PC-3 (cell line): Measurements from ENCODE around the gene CERS2. TPM values are rescaled to one million over a fixed set of nuclear protein-coding genes. Genes with fewer than 3 reads are reported as not detected.

ENCODE experiments used
- ATAC-seq: fragments of 200-7000 bp; cut with Tn5 transposase; 2 replicates; pipeline ENCODE4 v1.9.1; 2020; ENCODE audit warnings: mild to moderate bottlenecking, moderate library complexity
- BruUV-seq: library from RNA; stranded (reverse); fragments of 400-500 nt; replicated peaks from 2 replicates; lab custom pipeline; 2021; lab: Mats Ljungman, UMichigan
- CTCF ChIA-PET: fragments of 300-600 bp; sonication (Branson Sonifier 250); formaldehyde crosslinking; loops from one replicate; lab custom pipeline; 2022; ENCODE audit warnings: antibody characterized with exemption; lab: Charles Lee
- POLR2A ChIA-PET: fragments of 300-600 bp; sonication (Branson Sonifier 250); formaldehyde crosslinking; loops from one replicate; lab custom pipeline; 2022; ENCODE audit warnings: antibody characterized with exemption; ENCODE audit not compliant: unreplicated experiment; lab: Charles Lee
- DNase-seq: peaks from one replicate; pipeline ENCODE4 v3.0.0-alpha.2; 2015
- H2AFZ ChIP-seq: fragments of 300-600 bp; sonication (generic); 2 replicates; pipeline ENCODE4 v1.6.0; 2016; ENCODE audit warnings: antibody characterized with exemption, low read length
- H3F3A ChIP-seq: fragments of 300-600 bp; sonication (generic); one replicate; pipeline ENCODE4 v1.6.0; 2017; ENCODE audit warnings: antibody characterized with exemption, low read length, control low read depth, mild to moderate bottlenecking; ENCODE audit not compliant: unreplicated experiment
- H3K27ac ChIP-seq: fragments of 300-600 bp; sonication (generic); 2 replicates; pipeline ENCODE4 v1.5.1; 2016; ENCODE audit warnings: mild to moderate bottlenecking, low read length
- H3K27me3 ChIP-seq: fragments of 300-600 bp; sonication (generic); 2 replicates; pipeline ENCODE4 v1.6.1; 2016; ENCODE audit warnings: low read length, mixed read lengths
- H3K36me3 ChIP-seq: fragments of 300-600 bp; sonication (generic); 2 replicates; pipeline ENCODE4 v1.6.1; 2016; ENCODE audit warnings: low read depth, mixed run types, low read length, mixed read lengths
- H3K4me1 ChIP-seq: fragments of 300-600 bp; sonication (generic); 2 replicates; pipeline ENCODE4 v1.5.1; 2016; ENCODE audit warnings: low read length; ENCODE audit not compliant: insufficient read depth
- H3K4me2 ChIP-seq: fragments of 300-600 bp; sonication (generic); 2 replicates; pipeline ENCODE4 v1.6.0; 2016; ENCODE audit warnings: low read length
- H3K4me3 ChIP-seq: fragments of 300-600 bp; sonication (generic); 2 replicates; pipeline ENCODE4 v1.5.1; 2016; ENCODE audit warnings: mild to moderate bottlenecking, low read length, mixed read lengths
- H3K79me2 ChIP-seq: fragments of 300-600 bp; sonication (generic); 2 replicates; pipeline ENCODE4 v1.6.1; 2017; ENCODE audit warnings: low read length, mixed read lengths
- H3K9ac ChIP-seq: fragments of 300-600 bp; sonication (generic); 2 replicates; pipeline ENCODE4 v1.6.0; 2016; ENCODE audit warnings: mild to moderate bottlenecking, low read length
- H3K9me2 ChIP-seq: fragments of 300-600 bp; sonication (generic); replicated peaks from 2 replicates; pipeline ENCODE4 v1.6.1; 2016; ENCODE audit warnings: mixed run types, low read length, mixed read lengths
- H3K9me3 ChIP-seq: fragments of 300-600 bp; sonication (generic); 2 replicates; pipeline ENCODE4 v1.6.1; 2016; ENCODE audit warnings: low read length, mixed read lengths
- H4K20me1 ChIP-seq: fragments of 300-600 bp; sonication (generic); 2 replicates; pipeline ENCODE4 v1.6.1; 2016; ENCODE audit warnings: low read length, mixed read lengths
- EZH2 ChIP-seq: fragments of 300-600 bp; sonication (generic); IDR thresholded peaks from one replicate; pipeline ENCODE4 v1.6.1; 2017; ENCODE audit warnings: antibody characterized with exemption, mild to moderate bottlenecking, low read length; ENCODE audit not compliant: unreplicated experiment
- EZH2phosphoT487 ChIP-seq: fragments of 300-600 bp; sonication (generic); IDR thresholded peaks from 2 replicates; pipeline ENCODE4 v1.6.1; 2018; ENCODE audit warnings: mild to moderate bottlenecking, antibody characterized with exemption, low read length, borderline replicate concordance
- intact Hi-C: fragments of 100-400 bp; cut with micrococcal nuclease; formaldehyde crosslinking; loops from 2 replicates; pipeline ENCODE4 v1.9.0; 2023
- total RNA-seq: library from RNA; depleted of rRNA; stranded (reverse); fragments of >200 nt; gene quantifications from 2 replicates; pipeline ENCODE4 v1.2.3, GENCODE V29; 2014
- TF ChIP-seq, protein P1 (sequence below): fragments of 300-600 bp; sonication (generic); conservative IDR thresholded peaks from 2 replicates; pipeline ENCODE4 v1.5.1; 2017; ENCODE audit warnings: antibody characterized with exemption, low read depth, mild to moderate bottlenecking, low read length

Gene CERS2
- total RNA-seq, 1 experiment from 2014 or later, result 176 TPM

DNA sequence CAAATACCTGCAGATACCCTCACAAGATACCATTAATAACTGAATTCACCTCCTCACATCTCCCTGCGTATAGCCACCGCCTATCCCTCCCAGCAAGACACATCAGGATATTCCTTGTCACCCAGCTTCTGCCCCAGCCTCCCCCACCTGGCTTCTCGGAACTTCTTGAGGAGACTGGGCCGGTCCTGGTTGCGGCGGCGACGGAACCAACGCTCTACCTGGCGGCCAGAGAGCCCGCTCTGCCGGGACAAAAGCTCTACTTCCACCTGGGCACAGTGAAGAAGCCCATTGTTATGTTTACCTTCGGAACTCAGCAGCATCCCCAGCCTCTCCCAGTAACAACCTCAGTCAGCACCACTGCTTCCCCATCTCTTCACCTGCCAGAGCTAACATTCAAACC is 6.7 kb downstream of the CERS2 start:
- Histone ChIP-seq H3K4me3 (no peak overlapping the region), H2AFZ (no peak overlapping the region), H3K4me1 (peaks cover 24% of the 10 kb centered on the region), H3K36me3 (peaks cover 56% of the 10 kb centered on the region), H3K79me2 (peaks cover 50% of the 10 kb centered on the region), H3K27me3 (no peaks in the 10 kb centered on the region), H3K27ac (no peak overlapping the region), H3K9ac (no peak overlapping the region), H3K9me2 (no peaks in the 10 kb centered on the region), H3K9me3 (no peaks in the 10 kb centered on the region), H4K20me1 (peaks cover 22% of the 10 kb centered on the region), H3K4me2 (no peak overlapping the region), H3F3A (no peaks in the 10 kb centered on the region)
- intact Hi-C loops, result no loop called here
- DNase-seq, result no peak
- BruUV-seq, result no TSS peak
- ATAC-seq, result no peak
- ChIA-PET POLR2A (interaction anchor here (0.6 kb wide), 1 partner anchor 11 kb away, joined by 4 read pairs; no protein-coding TSS in a partner anchor), CTCF (no interaction called here)
- TF ChIP-seq EZH2, result no peak

DNA sequence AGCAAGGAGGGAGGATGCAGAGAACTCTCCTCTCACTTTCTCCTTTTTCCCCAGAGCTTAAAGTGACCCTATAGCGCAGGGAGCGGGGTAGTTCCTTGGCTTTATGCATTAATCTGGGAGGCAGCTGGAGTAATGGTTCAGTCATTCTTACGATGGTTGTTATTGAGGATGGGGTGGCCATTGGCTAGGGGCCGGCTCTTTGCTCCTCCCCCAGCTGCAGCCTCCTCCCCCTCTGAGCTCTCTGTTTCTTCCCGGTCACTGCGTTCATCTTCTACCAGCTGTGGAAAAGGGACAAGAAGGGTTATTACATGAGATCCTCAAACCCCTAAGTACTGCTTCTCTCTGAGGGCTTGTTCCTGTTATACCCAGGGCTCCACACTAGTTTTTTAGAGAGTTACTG is 8.6 kb downstream of the CERS2 start:
- no peak for ATAC-seq
- ChIA-PET POLR2A (no interaction called here), CTCF (no interaction called here)
- H3K79me2 ChIP-seq, result peaks cover 31% of the 10 kb centered on the region
- H3K36me3 ChIP-seq, result peaks cover 62% of the 10 kb centered on the region
- peaks cover 5% of the 10 kb centered on the region; the same call in 1 of the 2 replicates for H4K20me1 ChIP-seq
- H3K9ac ChIP-seq, result no peak overlapping the region
- DNase-seq, result no peak
- no peaks in the 10 kb centered on the region for H3K9me3 ChIP-seq
- H3K4me1 ChIP-seq, result peaks cover 5% of the 10 kb centered on the region; the same call in 1 of the 2 replicates
- H3K4me3 ChIP-seq, result no peak overlapping the region
- no peak overlapping the region for H3K27ac ChIP-seq
- H3K27me3 ChIP-seq, result no peaks in the 10 kb centered on the region
- no peaks in the 10 kb centered on the region for H3F3A ChIP-seq
- intact Hi-C loops, result no loop called here
- H2AFZ ChIP-seq, result no peak overlapping the region
- no peak overlapping the region for H3K4me2 ChIP-seq
- BruUV-seq, result no TSS peak
- no peaks in the 10 kb centered on the region for H3K9me2 ChIP-seq
- TF ChIP-seq, protein P1, sequence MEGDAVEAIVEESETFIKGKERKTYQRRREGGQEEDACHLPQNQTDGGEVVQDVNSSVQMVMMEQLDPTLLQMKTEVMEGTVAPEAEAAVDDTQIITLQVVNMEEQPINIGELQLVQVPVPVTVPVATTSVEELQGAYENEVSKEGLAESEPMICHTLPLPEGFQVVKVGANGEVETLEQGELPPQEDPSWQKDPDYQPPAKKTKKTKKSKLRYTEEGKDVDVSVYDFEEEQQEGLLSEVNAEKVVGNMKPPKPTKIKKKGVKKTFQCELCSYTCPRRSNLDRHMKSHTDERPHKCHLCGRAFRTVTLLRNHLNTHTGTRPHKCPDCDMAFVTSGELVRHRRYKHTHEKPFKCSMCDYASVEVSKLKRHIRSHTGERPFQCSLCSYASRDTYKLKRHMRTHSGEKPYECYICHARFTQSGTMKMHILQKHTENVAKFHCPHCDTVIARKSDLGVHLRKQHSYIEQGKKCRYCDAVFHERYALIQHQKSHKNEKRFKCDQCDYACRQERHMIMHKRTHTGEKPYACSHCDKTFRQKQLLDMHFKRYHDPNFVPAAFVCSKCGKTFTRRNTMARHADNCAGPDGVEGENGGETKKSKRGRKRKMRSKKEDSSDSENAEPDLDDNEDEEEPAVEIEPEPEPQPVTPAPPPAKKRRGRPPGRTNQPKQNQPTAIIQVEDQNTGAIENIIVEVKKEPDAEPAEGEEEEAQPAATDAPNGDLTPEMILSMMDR, result no peak
- no peak for TF ChIP-seq EZH2phosphoT487
- TF ChIP-seq EZH2, result no peak

DNA sequence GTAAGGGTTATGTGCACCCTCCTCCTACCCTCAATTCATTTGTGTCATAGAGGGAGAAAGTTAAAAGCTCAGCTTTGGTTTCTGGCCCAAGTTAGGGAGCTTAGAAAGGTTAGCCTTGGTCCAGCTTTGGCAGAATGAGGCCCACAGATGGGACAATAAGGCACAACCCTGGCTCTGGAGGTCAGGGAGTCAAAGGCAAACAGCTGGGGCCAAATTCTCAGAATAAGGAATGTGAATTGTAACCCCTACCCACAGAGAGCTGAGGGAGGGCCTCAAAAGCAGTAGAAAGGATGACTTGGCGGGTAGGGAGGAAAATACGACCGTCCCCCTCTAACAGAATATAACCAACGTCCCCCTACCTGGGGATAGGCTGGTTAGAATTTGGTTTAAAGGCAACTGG is 9.0 kb downstream of the CERS2 start:
- TSS peak; percentile 32 for BruUV-seq
- ATAC-seq (no peak), DNase-seq (no peak)
- POLR2A ChIA-PET, result no interaction called here
- Histone ChIP-seq H3K4me1 (peaks cover under 1% of the 10 kb centered on the region; the same call in 1 of the 2 replicates), H4K20me1 (peaks cover under 1% of the 10 kb centered on the region; the same call in 1 of the 2 replicates), H3F3A (no peaks in the 10 kb centered on the region), H3K9me3 (no peaks in the 10 kb centered on the region), H2AFZ (no peak overlapping the region), H3K4me2 (no peak overlapping the region), H3K27me3 (no peaks in the 10 kb centered on the region), H3K9ac (no peak overlapping the region), H3K27ac (no peak overlapping the region), H3K4me3 (no peak overlapping the region), H3K9me2 (no peaks in the 10 kb centered on the region), H3K79me2 (peaks cover 27% of the 10 kb centered on the region), H3K36me3 (peaks cover 66% of the 10 kb centered on the region)
- intact Hi-C loops, result no loop called here
- CTCF ChIA-PET, result no interaction called here
- no peak for TF ChIP-seq EZH2
- TF ChIP-seq, protein P1, result no peak
